Measurements from ENCODE around the gene FANCB.

The FANCB gene

DNA sequence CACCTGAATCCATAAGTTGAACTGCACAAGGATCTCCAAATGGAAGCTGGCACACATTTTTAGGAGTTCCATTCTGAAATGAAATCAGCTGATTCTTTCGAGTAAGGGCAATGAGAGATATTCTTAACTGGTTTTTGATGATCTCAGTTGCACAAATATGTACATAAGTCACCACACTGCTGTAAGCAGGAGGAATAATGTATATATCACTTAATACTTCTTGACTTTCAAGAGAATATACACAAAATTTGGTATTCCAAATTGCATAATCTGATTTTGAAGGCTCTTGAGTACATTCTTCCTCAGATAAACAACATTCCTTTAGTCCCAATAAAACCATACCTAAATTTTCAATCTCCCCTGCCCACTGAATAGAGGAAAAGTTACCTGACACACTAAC lies 8.2 kb downstream of the FANCB start:
- peak; percentile 33 for DNase-seq (ENCODE audit: low read depth)
- TF ChIP-seq, protein P1, sequence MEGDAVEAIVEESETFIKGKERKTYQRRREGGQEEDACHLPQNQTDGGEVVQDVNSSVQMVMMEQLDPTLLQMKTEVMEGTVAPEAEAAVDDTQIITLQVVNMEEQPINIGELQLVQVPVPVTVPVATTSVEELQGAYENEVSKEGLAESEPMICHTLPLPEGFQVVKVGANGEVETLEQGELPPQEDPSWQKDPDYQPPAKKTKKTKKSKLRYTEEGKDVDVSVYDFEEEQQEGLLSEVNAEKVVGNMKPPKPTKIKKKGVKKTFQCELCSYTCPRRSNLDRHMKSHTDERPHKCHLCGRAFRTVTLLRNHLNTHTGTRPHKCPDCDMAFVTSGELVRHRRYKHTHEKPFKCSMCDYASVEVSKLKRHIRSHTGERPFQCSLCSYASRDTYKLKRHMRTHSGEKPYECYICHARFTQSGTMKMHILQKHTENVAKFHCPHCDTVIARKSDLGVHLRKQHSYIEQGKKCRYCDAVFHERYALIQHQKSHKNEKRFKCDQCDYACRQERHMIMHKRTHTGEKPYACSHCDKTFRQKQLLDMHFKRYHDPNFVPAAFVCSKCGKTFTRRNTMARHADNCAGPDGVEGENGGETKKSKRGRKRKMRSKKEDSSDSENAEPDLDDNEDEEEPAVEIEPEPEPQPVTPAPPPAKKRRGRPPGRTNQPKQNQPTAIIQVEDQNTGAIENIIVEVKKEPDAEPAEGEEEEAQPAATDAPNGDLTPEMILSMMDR (conservative IDR thresholded peaks at IDR 0.05; ENCODE audit: low read depth, low read length), result no peak
- H3K4me3 ChIP-seq (ENCODE audit: low read depth, low read length), result no peak overlapping the region

DNA sequence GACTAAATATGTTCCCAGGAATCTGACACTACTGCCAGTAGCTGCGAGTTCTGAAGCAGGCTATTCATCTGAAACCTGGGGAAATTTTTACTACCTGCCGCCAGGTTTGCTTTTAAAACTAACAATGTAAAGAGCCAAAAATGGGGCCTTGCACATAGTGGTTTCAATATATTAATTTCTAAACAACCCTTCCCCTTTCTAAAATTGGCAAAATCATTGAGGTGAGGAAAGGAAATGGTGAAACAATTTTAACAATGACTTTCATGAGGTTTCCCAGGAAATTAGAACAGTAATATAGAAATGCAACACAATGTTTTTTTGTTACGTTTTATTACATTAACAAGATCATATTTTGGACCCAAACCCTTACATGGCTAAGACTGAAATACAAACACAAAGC lies 21.3 kb downstream of the FANCB start:
- no peak for DNase-seq (ENCODE audit: low read depth)
- TF ChIP-seq, protein P1 (conservative IDR thresholded peaks at IDR 0.05; ENCODE audit: low read depth, low read length), result no peak
- no peak overlapping the region for H3K4me3 ChIP-seq (ENCODE audit: low read depth, low read length)

- TF ChIP-seq, protein P1 (conservative IDR thresholded peaks at IDR 0.05; ENCODE audit: low read depth, low read length), result no peak
These were observed 29.2 kb downstream of the FANCB start for GRCh38 chrX:14843666-14844065.

DNA sequence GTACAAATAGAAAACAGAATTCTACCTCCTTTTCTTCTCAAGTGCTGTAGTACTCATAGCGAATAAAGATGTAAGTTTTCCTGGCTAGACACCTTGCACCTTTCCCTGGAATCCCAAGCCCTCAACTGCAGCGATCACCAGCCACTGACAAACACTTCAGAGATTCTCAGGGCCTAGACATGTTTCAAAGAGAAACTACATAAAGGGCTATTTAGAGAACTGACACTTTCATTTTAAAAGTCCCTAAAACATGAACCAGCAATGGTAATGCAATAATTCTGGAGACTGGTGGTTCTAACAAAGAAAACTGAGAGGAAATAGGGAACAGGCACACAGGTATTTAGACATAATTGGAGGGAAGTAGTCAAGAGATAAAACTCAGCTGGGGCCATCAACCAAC lies 35.7 kb downstream of the FANCB start:
- DNase-seq (ENCODE audit: low read depth), result no peak
- no peak overlapping the region for H3K4me3 ChIP-seq (ENCODE audit: low read depth, low read length)
- TF ChIP-seq, protein P1 (conservative IDR thresholded peaks at IDR 0.05; ENCODE audit: low read depth, low read length), result no peak

More at GRCh38 chrX:14843666-14844065, 29.2 kb downstream of the FANCB start:
- no peak overlapping the region for H3K4me3 ChIP-seq (ENCODE audit: low read depth, low read length)
- no peak for DNase-seq (ENCODE audit: low read depth)

DNA sequence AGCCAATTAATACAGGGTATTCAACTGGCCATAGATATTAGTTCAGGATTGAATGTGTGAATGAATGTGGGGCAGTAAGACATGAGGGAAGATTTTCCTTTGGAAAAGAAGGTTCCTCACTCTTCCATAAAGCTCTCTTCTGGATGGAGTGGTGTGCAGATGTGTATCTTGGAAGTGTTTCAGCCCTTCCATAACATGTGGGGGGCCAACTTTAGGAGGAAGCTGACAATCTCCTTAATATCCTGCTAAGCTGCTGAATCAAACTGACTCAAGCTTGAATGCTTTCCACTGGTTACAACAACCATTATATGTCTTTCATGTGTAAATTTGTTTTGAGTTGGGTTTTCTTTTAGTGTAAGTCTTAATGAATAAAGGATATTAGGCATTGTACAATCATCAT lies 40.3 kb downstream of the FANCB start:
- no peak overlapping the region for H3K4me3 ChIP-seq (ENCODE audit: low read depth, low read length)
- TF ChIP-seq, protein P1 (conservative IDR thresholded peaks at IDR 0.05; ENCODE audit: low read depth, low read length), result no peak
- no peak for DNase-seq (ENCODE audit: low read depth)

GRCh38 chrX:14832151-14832550 lies 40.7 kb downstream of the FANCB start:
- DNase-seq (ENCODE audit: low read depth), result peak; percentile 42
- TF ChIP-seq, protein P1 (conservative IDR thresholded peaks at IDR 0.05; ENCODE audit: low read depth, low read length), result no peak
- no peak overlapping the region for H3K4me3 ChIP-seq (ENCODE audit: low read depth, low read length)

- TF ChIP-seq, protein P1 (conservative IDR thresholded peaks at IDR 0.05; ENCODE audit: low read depth, low read length), result no peak
- H3K4me3 ChIP-seq (ENCODE audit: low read depth, low read length), result no peak overlapping the region
- no peak for DNase-seq (ENCODE audit: low read depth)
These were observed 43.2 kb downstream of the FANCB start for GRCh38 chrX:14829643-14830042.
